ENCODE data around the gene ANKS6. TPM values are rescaled to one million over a fixed set of nuclear protein-coding genes. Genes with fewer than 3 reads are reported as not detected.

The ANKS6 gene
- total RNA-seq, 1 experiment from 2014 or later, result 19.6 TPM

GRCh38 chr9:98838868-98839565 is 42.7 kb upstream of the ANKS6 start:
- ATAC-seq, result no peak
- no TSS peak for BruUV-seq (replicated peaks)
- Histone ChIP-seq H3K27me3 (ENCODE audit: control insufficient read depth, insufficient read depth, low read length) (no peaks in the 10 kb centered on the region), H3K27ac (ENCODE audit: low read length) (no peak overlapping the region), H3K36me3 (ENCODE audit: control insufficient read depth, insufficient read depth, low read length) (no peaks in the 10 kb centered on the region), H3K4me3 (ENCODE audit: low read depth in 2 of 2, low read length in 2 of 2) (no peak overlapping the region), H3K9me3 (ENCODE audit: control insufficient read depth, insufficient read depth, low read depth, low read length) (no peaks in the 10 kb centered on the region), H3K4me1 (ENCODE audit: control insufficient read depth, insufficient read depth, low read length) (no peaks in the 10 kb centered on the region)
- no peak for DNase-seq (ENCODE audit: low read depth, low spot score)
- in situ Hi-C loops (cut with HindIII; ENCODE audit: low pct_unique_long_range_greater_than_20kb, low sequenced_read_pairs), result no loop called here
- TF ChIP-seq SIN3A (IDR thresholded peaks at IDR 0.05; ENCODE audit: borderline replicate concordance, insufficient read depth, low read depth, low read length) (no peak), POLR2AphosphoS5 (IDR thresholded peaks at IDR 0.05; ENCODE audit: low read depth, low read length) (no peak), REST (IDR thresholded peaks at IDR 0.05; ENCODE audit: insufficient read depth in 1 of 2, low read depth in 2 of 2, low read length in 1 of 2) (no peak), TCF7L2 (IDR thresholded peaks at IDR 0.05; ENCODE audit: low read depth, low read length) (no peak)
- intact Hi-C loops (cut with micrococcal nuclease; ENCODE audit: unreplicated experiment), result no loop called here
- POLR2A ChIA-PET, result interaction anchor here (0.7 kb wide), 1 partner anchor 8 kb away, joined by 6 read pairs; no protein-coding TSS in a partner anchor
- CTCF ChIA-PET, result interaction anchor here (0.6 kb wide), 1 partner anchor 8 kb away, joined by 5 read pairs; no protein-coding TSS in a partner anchor

- no peaks in the 10 kb centered on the region for H3K4me1 ChIP-seq (ENCODE audit: control insufficient read depth, insufficient read depth, low read length)
- intact Hi-C loops (cut with micrococcal nuclease; ENCODE audit: unreplicated experiment), result no loop called here
- POLR2A ChIA-PET, result interaction anchor here (0.7 kb wide), 1 partner anchor 9 kb away, joined by 6 read pairs; no protein-coding TSS in a partner anchor
- in situ Hi-C loops (cut with HindIII; ENCODE audit: low pct_unique_long_range_greater_than_20kb, low sequenced_read_pairs), result no loop called here
- DNase-seq (ENCODE audit: low read depth, low spot score), result no peak
- H3K36me3 ChIP-seq (ENCODE audit: control insufficient read depth, insufficient read depth, low read length), result no peaks in the 10 kb centered on the region
- no peak overlapping the region for H3K4me3 ChIP-seq (ENCODE audit: low read depth in 2 of 2, low read length in 2 of 2)
- ATAC-seq, result no peak
- H3K27me3 ChIP-seq (ENCODE audit: control insufficient read depth, insufficient read depth, low read length), result no peaks in the 10 kb centered on the region
- no peak overlapping the region for H3K27ac ChIP-seq (ENCODE audit: low read length)
- CTCF ChIA-PET, result interaction anchor here (0.6 kb wide), 1 partner anchor 9 kb away, joined by 5 read pairs; no protein-coding TSS in a partner anchor
- no TSS peak for BruUV-seq (replicated peaks)
- no peaks in the 10 kb centered on the region for H3K9me3 ChIP-seq (ENCODE audit: control insufficient read depth, insufficient read depth, low read depth, low read length)
- TF ChIP-seq REST (IDR thresholded peaks at IDR 0.05; ENCODE audit: insufficient read depth in 1 of 2, low read depth in 2 of 2, low read length in 1 of 2), result no peak
Observed at GRCh38 chr9:98838155-98838867, 42.0 kb upstream of the ANKS6 start.
